IMR-90 (cell line): Measurements from ENCODE around the gene ATP8B3. TPM values are rescaled to one million over a fixed set of nuclear protein-coding genes. Genes with fewer than 3 reads are reported as not detected.

Experiments
- ATAC-seq: fragments of 200-7000 bp; cut with Tn5 transposase; 2 replicates; pipeline ENCODE4 v1.9.1; 2020; ENCODE audit warnings: low read depth, mild to moderate bottlenecking, moderate library complexity
- BruUV-seq: library from RNA; stranded (reverse); fragments of 400-500 nt; replicated peaks from 2 replicates; lab custom pipeline; 2021; lab: Mats Ljungman, UMichigan
- CTCF ChIA-PET: fragments of 300-600 bp; formaldehyde crosslinking; extraction: SDS; loops from one replicate; lab custom pipeline; 2021; ENCODE audit warnings: antibody characterized with exemption; lab: Yijun Ruan, JAX
- POLR2A ChIA-PET: fragments of 300-600 bp; sonication (Branson Sonifier 250); formaldehyde crosslinking; loops from one replicate; lab custom pipeline; 2022; ENCODE audit warnings: antibody characterized with exemption; ENCODE audit not compliant: unreplicated experiment; lab: Charles Lee
- DNase-seq: peaks from one replicate; pipeline ENCODE4 v3.0.0; 2013
- H2AFZ ChIP-seq: replicated peaks from 2 replicates; pipeline ENCODE3; 2013; ENCODE audit warnings: low read length, mild to moderate bottlenecking; ENCODE audit not compliant: poor library complexity
- H2AK5ac ChIP-seq: 2 replicates; pipeline ENCODE4 v1.6.1; 2013; ENCODE audit warnings: low read depth, low read length, inconsistent platforms
- H2AK9ac ChIP-seq: replicated peaks from 2 replicates; pipeline ENCODE3; 2013; ENCODE audit warnings: mild to moderate bottlenecking, low read depth, low read length, moderate library complexity; ENCODE audit not compliant: poor library complexity
- H2BK120ac ChIP-seq: 2 replicates; pipeline ENCODE4 v1.6.1; 2013; ENCODE audit warnings: low read depth, low read length, inconsistent platforms
- H2BK15ac ChIP-seq: 3 replicates; pipeline ENCODE4 v1.6.1; 2013; ENCODE audit warnings: low read depth, low read length, inconsistent platforms
- H2BK20ac ChIP-seq: 2 replicates; pipeline ENCODE4 v1.6.1; 2013; ENCODE audit warnings: low read depth, mild to moderate bottlenecking, inconsistent platforms, low read length, moderate library complexity
- H2BK5ac ChIP-seq: 2 replicates; pipeline ENCODE4 v1.6.1; 2013; ENCODE audit warnings: mild to moderate bottlenecking, low read depth, low read length, inconsistent platforms; ENCODE audit not compliant: poor library complexity, severe bottlenecking
- H3K14ac ChIP-seq: replicated peaks from 2 replicates; pipeline ENCODE4 v1.6.1; 2013; ENCODE audit warnings: low read depth, low read length, inconsistent platforms
- H3K18ac ChIP-seq: 2 replicates; pipeline ENCODE4 v1.6.1; 2013; ENCODE audit warnings: low read depth, low read length, control low read depth
- H3K23ac ChIP-seq: 2 replicates; pipeline ENCODE4 v1.6.1; 2013; ENCODE audit warnings: low read depth, low read length, inconsistent platforms
- H3K27ac ChIP-seq: 2 replicates; pipeline ENCODE4 v1.5.1; 2013; ENCODE audit warnings: mild to moderate bottlenecking, control low read depth, low read length; ENCODE audit not compliant: insufficient read depth
- H3K27me3 ChIP-seq: 2 replicates; pipeline ENCODE4 v1.6.1; 2013; ENCODE audit warnings: low read length; ENCODE audit not compliant: control insufficient read depth, insufficient read depth
- H3K36me3 ChIP-seq: 2 replicates; pipeline ENCODE4 v1.6.1; 2013; ENCODE audit warnings: low read length, mixed read lengths; ENCODE audit not compliant: control insufficient read depth, insufficient read depth
- H3K4ac ChIP-seq: 2 replicates; pipeline ENCODE4 v1.6.1; 2013; ENCODE audit warnings: low read depth, low read length, inconsistent platforms
- H3K4me1 ChIP-seq: 2 replicates; pipeline ENCODE4 v1.6.1; 2013; ENCODE audit warnings: low read length, mixed read lengths; ENCODE audit not compliant: control insufficient read depth, insufficient read depth
- H3K4me2 ChIP-seq: 2 replicates; pipeline ENCODE4 v1.6.1; 2013; ENCODE audit warnings: low read depth, mild to moderate bottlenecking, control low read depth, low read length, moderate library complexity
- H3K4me3 ChIP-seq: 2 replicates; pipeline ENCODE4 v1.5.1; 2013; ENCODE audit warnings: low read depth, mild to moderate bottlenecking, control low read depth, low read length, moderate library complexity; ENCODE audit not compliant: insufficient read depth
- H3K56ac ChIP-seq: 2 replicates; pipeline ENCODE4 v1.6.1; 2013; ENCODE audit warnings: low read length, inconsistent platforms; ENCODE audit not compliant: insufficient read depth; ENCODE audit errors: extremely low read depth
- H3K79me1 ChIP-seq, 2 experiments: 2 replicates each; pipeline ENCODE4 v1.6.1; 2013; ENCODE audit warnings: low read length in 2 of 2, inconsistent platforms in 1 of 2, low read depth in 1 of 2
- H3K9ac ChIP-seq: 2 replicates; pipeline ENCODE4 v1.6.1; 2013; ENCODE audit warnings: low read depth, low read length, control low read depth
- H3K9me1 ChIP-seq: 2 replicates; pipeline ENCODE4 v1.6.1; 2013; ENCODE audit warnings: low read length, inconsistent platforms; ENCODE audit not compliant: insufficient read depth
- H3K9me3 ChIP-seq: 2 replicates; pipeline ENCODE4 v1.6.1; 2013; ENCODE audit warnings: low read length; ENCODE audit not compliant: control insufficient read depth, insufficient read depth
- H4K20me1 ChIP-seq: 2 replicates; pipeline ENCODE4 v1.6.1; 2013; ENCODE audit warnings: low read length, inconsistent platforms; ENCODE audit not compliant: insufficient read depth
- H4K5ac ChIP-seq: 2 replicates; pipeline ENCODE4 v1.6.1; 2013; ENCODE audit warnings: mild to moderate bottlenecking, low read depth, low read length, control low read depth
- H4K8ac ChIP-seq, 2 experiments: 2 replicates each; pipeline ENCODE4 v1.6.1; 2013; ENCODE audit warnings: low read depth in 2 of 2, low read length in 2 of 2, control low read depth in 1 of 2, inconsistent platforms in 1 of 2
- H4K91ac ChIP-seq: 2 replicates; pipeline ENCODE4 v1.6.1; 2013; ENCODE audit warnings: low read depth, low read length, inconsistent platforms; ENCODE audit not compliant: insufficient read depth
- BHLHE40 ChIP-seq: fragments of 150-350 bp; IDR thresholded peaks from 2 replicates; pipeline ENCODE4 v1.6.1; 2016; ENCODE audit warnings: mild to moderate bottlenecking, low read depth, low read length
- CHD1 ChIP-seq: IDR thresholded peaks from 2 replicates; pipeline ENCODE4 v1.6.1; 2012; ENCODE audit warnings: low read depth, low read length, improper control_type of control experiment
- CTCF ChIP-seq: conservative IDR thresholded peaks from 2 replicates; pipeline ENCODE4 v1.5.1; 2012; ENCODE audit warnings: mild to moderate bottlenecking, low read depth, low read length, improper control_type of control experiment
- FOS ChIP-seq: fragments of 150-350 bp; IDR thresholded peaks from 2 replicates; pipeline ENCODE4 v1.6.1; 2016; ENCODE audit warnings: low read depth, low read length
- MAFK ChIP-seq: IDR thresholded peaks from 2 replicates; pipeline ENCODE4 v1.6.1; 2012; ENCODE audit warnings: low read depth, low read length, improper control_type of control experiment
- MAZ ChIP-seq: IDR thresholded peaks from 2 replicates; pipeline ENCODE4 v1.6.1; 2012; ENCODE audit warnings: low read depth, mild to moderate bottlenecking, low read length, improper control_type of control experiment, moderate library complexity, borderline replicate concordance
- MXI1 ChIP-seq: IDR thresholded peaks from 2 replicates; pipeline ENCODE4 v1.6.1; 2012; ENCODE audit warnings: low read depth, mild to moderate bottlenecking, low read length, moderate library complexity, borderline replicate concordance
- POLR2A ChIP-seq: IDR thresholded peaks from 2 replicates; pipeline ENCODE4 v1.6.1; 2012; ENCODE audit warnings: mild to moderate bottlenecking, low read depth, low read length
- RAD21 ChIP-seq: IDR thresholded peaks from 2 replicates; pipeline ENCODE4 v1.6.1; 2012; ENCODE audit warnings: low read length, improper control_type of control experiment
- RCOR1 ChIP-seq: IDR thresholded peaks from 2 replicates; pipeline ENCODE4 v1.6.1; 2012; ENCODE audit warnings: mild to moderate bottlenecking, low read length, improper control_type of control experiment; ENCODE audit not compliant: insufficient replicate concordance
- USF2 ChIP-seq: fragments of 150-350 bp; IDR thresholded peaks from 2 replicates; pipeline ENCODE4 v1.6.1; 2017; ENCODE audit warnings: mild to moderate bottlenecking, antibody characterized with exemption, low read length, low read depth
- whole genome bisulfite sequencing, 2 experiments: methylation state at CpG; one replicate each; pipeline versions ENCODE4 v1.1.5 to v1.1.7; 2013; ENCODE audit warnings: missing lambda C conversion rate in 2 of 2; ENCODE audit not compliant: insufficient read length in 1 of 2; ENCODE audit errors: extremely low coverage in 2 of 2; 5-methylcytosine and 5-hydroxymethylcytosine counted together
- dilution Hi-C: fragments of 300-500 bp; cut with HindIII; formaldehyde crosslinking; loops from one replicate; pipeline ENCODE4 v1.14.3; 2018; ENCODE audit warnings: low sequenced_read_pairs; ENCODE audit not compliant: unreplicated experiment
- in situ Hi-C: fragments of 300-500 bp; cut with MboI; formaldehyde crosslinking; loops from 3 replicates; pipeline ENCODE4 v1.14.3; 2019; ENCODE audit warnings: low sequenced_read_pairs, inconsistent platforms, mixed read lengths
- intact Hi-C: fragments of 100-400 bp; cut with micrococcal nuclease; formaldehyde crosslinking; loops from 2 replicates; pipeline ENCODE4 v1.10.0; 2022
- polyA plus RNA-seq, 3 experiments: library from polyadenylated mRNA; depleted of rRNA; stranded (reverse); fragments of >200 nt; gene quantifications; 2 replicates each; pipeline ENCODE4 v1.2.3, GENCODE V29; 2012; ENCODE audit warnings: low replicate concordance in 1 of 3
- total RNA-seq: library from RNA; depleted of rRNA; stranded (reverse); fragments of >200 nt; gene quantifications from 2 replicates; pipeline ENCODE4 v1.2.3, GENCODE V29; 2012

The ATP8B3 gene
- total and polyA plus RNA-seq, 2 of the 4 experiments (the other 2 are of a cell fraction): 1.6 to 8.1 TPM

- 93% methylated on average over 16 of the region's 22 CpGs; no CpG with 5 or more reads in 1 of the 2 experiments for WGBS, 2 experiments
- peaks cover 0 to 78% of the 10 kb centered on the region in 2 experiments; a peak in 2 of 4 replicates for H3K79me1 ChIP-seq
- H2AK5ac ChIP-seq: no peak overlapping the region
- no peak overlapping the region for H2BK20ac ChIP-seq
- no peak overlapping the region for H2BK120ac ChIP-seq
- CTCF ChIA-PET: no interaction called here
- no peak overlapping the region for H3K4me2 ChIP-seq
- intact Hi-C loops: no loop called here
- no peak overlapping the region for H4K8ac ChIP-seq
- H3K23ac ChIP-seq: no peak overlapping the region
- no peak overlapping the region for H4K91ac ChIP-seq
- H3K4me1 ChIP-seq: peaks cover 10% of the 10 kb centered on the region
- peaks cover 99% of the 10 kb centered on the region for H4K20me1 ChIP-seq
- no peak overlapping the region for H3K4ac ChIP-seq
- no peaks in the 10 kb centered on the region for H3K9me3 ChIP-seq
- no peak for DNase-seq
- H2AFZ ChIP-seq: no peak overlapping the region
- peaks cover 6% of the 10 kb centered on the region for H3K36me3 ChIP-seq
- TF ChIP-seq RAD21 (no peak), CHD1 (no peak), MAFK (no peak), USF2 (no peak), POLR2A (no peak), MAZ (no peak), MXI1 (no peak), FOS (no peak), CTCF (no peak), BHLHE40 (no peak), RCOR1 (no peak)
- H3K18ac ChIP-seq: no peak overlapping the region
- no peaks in the 10 kb centered on the region for H3K9me1 ChIP-seq
- no peak for ATAC-seq
- H2BK15ac ChIP-seq: no peak overlapping the region
- in situ Hi-C loops: no loop called here
- no peak overlapping the region for H3K9ac ChIP-seq
- H3K4me3 ChIP-seq: no peak overlapping the region
- POLR2A ChIA-PET: no interaction called here
- no TSS peak for BruUV-seq
- H3K56ac ChIP-seq: no peak overlapping the region
- H4K5ac ChIP-seq: no peak overlapping the region
- H3K27ac ChIP-seq: no peak overlapping the region
- no peak overlapping the region for H2AK9ac ChIP-seq
- dilution Hi-C loops: no loop called here
- no peaks in the 10 kb centered on the region for H3K27me3 ChIP-seq
- H2BK5ac ChIP-seq: no peak overlapping the region
- H3K14ac ChIP-seq: no peak overlapping the region
Measured at GRCh38 chr19:1843116-1843515, 31.0 kb upstream of the ATP8B3 start.
